Neuron (in vitro differentiated cells): ENCODE data around the gene LAMP2.
"Not testable (repeated sequence)": the region's sequence is repeated elsewhere in the genome, so short reads cannot be mapped to it uniquely, and the experiment has no call there.

Source experiments
- H2AFZ ChIP-seq: one replicate; pipeline ENCODE4 v1.6.1; 2013; ENCODE audit warnings: low read depth, mild to moderate bottlenecking, inconsistent platforms, low read length, moderate library complexity
- H3K27me3 ChIP-seq: one replicate; pipeline ENCODE4 v1.6.1; 2013; ENCODE audit warnings: low read length; ENCODE audit not compliant: insufficient read depth
- H3K36me3 ChIP-seq: one replicate; pipeline ENCODE4 v1.6.1; 2013; ENCODE audit warnings: low read length; ENCODE audit not compliant: insufficient read depth
- H3K4me1 ChIP-seq: one replicate; pipeline ENCODE4 v1.6.1; 2013; ENCODE audit warnings: low read length; ENCODE audit not compliant: insufficient read depth
- H3K4me3 ChIP-seq: 2 replicates; pipeline ENCODE4 v1.5.1; 2013; ENCODE audit warnings: mild to moderate bottlenecking, low read length, moderate library complexity
- H3K9me3 ChIP-seq: one replicate; pipeline ENCODE4 v1.6.1; 2013; ENCODE audit warnings: low read length

Gene LAMP2

DNA sequence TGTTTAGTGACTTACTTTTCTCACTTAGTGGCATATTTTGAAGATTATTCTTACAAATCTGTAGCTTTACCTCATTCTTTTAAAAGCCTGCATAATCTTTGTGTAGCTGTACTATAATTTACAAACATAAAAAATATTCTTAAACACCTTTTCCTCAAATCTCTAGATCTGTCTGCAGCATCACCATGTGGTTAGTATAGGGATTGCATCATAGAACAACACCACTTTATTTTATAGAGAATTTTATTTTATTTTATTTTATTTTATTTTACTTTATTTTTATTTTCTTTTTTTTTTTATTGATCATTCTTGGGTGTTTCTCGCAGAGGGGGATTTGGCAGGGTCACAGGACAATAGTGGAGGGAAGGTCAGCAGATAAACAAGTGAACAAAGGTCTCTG lies 6.4 kb upstream of the LAMP2 start:
- H3K27me3 ChIP-seq, H3K36me3 ChIP-seq, H2AFZ ChIP-seq, H3K9me3 ChIP-seq, H3K4me3 ChIP-seq, H3K4me1 ChIP-seq: not testable (repeated sequence)

DNA sequence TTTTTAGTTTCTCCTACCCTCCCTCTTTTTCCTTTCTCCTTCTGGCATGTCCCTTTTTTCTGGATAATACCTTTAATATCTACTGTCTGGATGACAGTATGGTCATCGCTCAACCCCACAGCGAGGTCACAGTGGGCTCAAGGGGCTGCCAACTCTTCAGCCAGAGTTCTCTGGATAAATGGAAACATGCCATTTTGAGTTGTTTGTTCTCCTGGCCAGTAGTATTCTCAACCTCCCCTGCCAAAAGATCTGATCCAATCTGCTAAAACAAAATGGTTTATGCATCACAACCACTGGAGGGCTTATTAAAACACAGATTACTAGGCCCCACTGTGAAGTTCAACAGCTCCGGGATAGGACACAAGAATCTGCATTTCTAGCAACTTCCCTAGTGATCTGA lies 5.0 kb upstream of the LAMP2 start:
- H2AFZ ChIP-seq: no peak overlapping the region
- H3K9me3 ChIP-seq: no peaks in the 10 kb centered on the region
- H3K36me3 ChIP-seq: no peaks in the 10 kb centered on the region
- no peaks in the 10 kb centered on the region for H3K27me3 ChIP-seq
- no peaks in the 10 kb centered on the region for H3K4me1 ChIP-seq
- H3K4me3 ChIP-seq: no peak overlapping the region

GRCh38 chrX:120469657-120470056 lies 561 bp upstream of the LAMP2 start:
- H2AFZ ChIP-seq, H3K4me1 ChIP-seq, H3K9me3 ChIP-seq, H3K4me3 ChIP-seq, H3K36me3 ChIP-seq, H3K27me3 ChIP-seq: not testable (repeated sequence)

DNA sequence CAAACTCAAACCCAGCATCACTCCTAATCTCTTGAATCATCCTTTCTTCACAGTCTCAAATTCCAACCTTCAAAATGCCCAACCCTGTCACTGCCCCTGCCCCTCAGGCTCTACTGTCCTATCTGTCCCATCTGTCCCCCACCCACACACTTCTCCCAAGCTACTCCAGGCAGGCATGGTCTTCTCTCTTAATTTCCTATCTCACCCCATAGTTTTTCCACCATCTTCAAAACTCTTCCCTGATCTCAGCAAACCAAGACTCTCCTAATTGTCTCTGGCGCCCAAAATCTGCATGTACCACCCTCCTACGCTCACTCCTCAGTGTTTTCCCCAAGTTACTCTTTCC lies 644 bp downstream of the LAMP2 start:
- no peaks in the 10 kb centered on the region for H3K9me3 ChIP-seq
- H3K4me1 ChIP-seq: no peaks in the 10 kb centered on the region
- peak overlapping the region; percentile 15 for H2AFZ ChIP-seq
- no peaks in the 10 kb centered on the region for H3K36me3 ChIP-seq
- no peaks in the 10 kb centered on the region for H3K27me3 ChIP-seq
- peak overlapping the region; percentile 87 for H3K4me3 ChIP-seq

DNA sequence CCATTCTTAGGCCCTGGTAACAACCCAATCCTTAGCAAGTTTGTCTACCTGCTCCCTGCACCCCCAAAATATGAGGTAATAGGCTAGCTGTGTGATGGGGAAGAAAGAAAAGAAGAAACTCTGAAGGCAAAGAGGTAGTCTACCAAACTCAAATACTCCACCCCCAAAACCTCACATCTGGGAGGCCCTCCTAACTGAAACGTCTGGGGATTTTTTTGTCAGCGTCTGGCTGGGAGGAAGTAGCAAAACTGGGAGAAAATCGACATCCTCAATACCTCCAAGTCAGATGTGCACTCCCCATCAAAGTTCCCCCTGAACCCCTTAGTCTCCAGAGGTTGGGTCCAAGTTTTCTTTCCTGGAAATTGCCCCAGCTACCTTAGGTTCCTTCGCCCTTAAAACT lies 1.0 kb downstream of the LAMP2 start:
- no peaks in the 10 kb centered on the region for H3K4me1 ChIP-seq
- no peaks in the 10 kb centered on the region for H3K9me3 ChIP-seq
- peak overlapping the region; percentile 15 for H2AFZ ChIP-seq
- H3K4me3 ChIP-seq: peak overlapping the region; percentile 87
- H3K27me3 ChIP-seq: no peaks in the 10 kb centered on the region
- H3K36me3 ChIP-seq: no peaks in the 10 kb centered on the region

- no peaks in the 10 kb centered on the region for H3K9me3 ChIP-seq
- no peak overlapping the region for H3K4me3 ChIP-seq
- no peaks in the 10 kb centered on the region for H3K4me1 ChIP-seq
- H2AFZ ChIP-seq: no peak overlapping the region
- no peaks in the 10 kb centered on the region for H3K36me3 ChIP-seq
- H3K27me3 ChIP-seq: no peaks in the 10 kb centered on the region
Measured at GRCh38 chrX:120464411-120464810, 4.7 kb downstream of the LAMP2 start.

DNA sequence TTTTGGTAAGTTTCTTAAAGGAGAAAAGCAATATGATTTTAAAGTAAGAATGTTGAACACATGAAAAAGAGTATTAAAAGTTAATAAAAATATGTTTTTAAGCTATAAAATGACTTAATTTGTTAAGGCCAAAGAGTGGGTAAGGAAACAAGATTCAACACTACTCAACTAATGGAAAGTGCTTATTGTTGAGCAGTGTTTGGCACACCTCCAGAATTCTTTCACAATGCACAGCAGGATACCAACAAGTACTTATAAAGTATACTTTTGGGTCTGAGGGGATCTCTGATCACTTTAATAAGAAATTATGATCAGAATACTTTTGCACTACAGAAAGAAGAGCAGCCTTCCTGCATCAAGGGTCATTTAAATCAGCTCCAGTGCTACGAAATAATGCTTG lies 5.9 kb downstream of the LAMP2 start:
- no peak overlapping the region for H2AFZ ChIP-seq

DNA sequence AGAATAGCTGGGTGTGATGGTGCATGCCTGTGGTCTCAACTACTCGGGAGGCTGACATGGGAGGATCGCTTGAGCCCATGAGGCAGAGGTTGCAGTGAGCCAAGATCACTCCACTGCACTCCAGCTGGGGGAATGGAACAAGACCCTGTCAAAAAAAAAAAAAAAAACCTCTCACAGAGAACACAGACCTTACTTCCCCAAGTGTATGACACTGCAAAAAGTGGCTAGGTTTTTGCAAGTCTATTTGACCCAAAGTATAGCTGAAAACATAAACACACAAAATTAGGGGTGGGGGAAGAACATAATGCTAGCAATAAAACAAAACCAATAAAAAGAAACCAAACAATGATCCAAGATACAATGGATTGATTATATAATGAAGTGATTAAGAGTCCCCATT lies 6.7 kb downstream of the LAMP2 start:
- H2AFZ ChIP-seq: no peak overlapping the region
- no peak overlapping the region for H3K4me3 ChIP-seq
- no peaks in the 10 kb centered on the region for H3K4me1 ChIP-seq
- H3K36me3 ChIP-seq: no peaks in the 10 kb centered on the region
- no peaks in the 10 kb centered on the region for H3K9me3 ChIP-seq
- no peaks in the 10 kb centered on the region for H3K27me3 ChIP-seq

More for the DNA sequence above, 5.9 kb downstream of the LAMP2 start:
- Histone ChIP-seq H3K36me3 (no peaks in the 10 kb centered on the region), H3K4me1 (no peaks in the 10 kb centered on the region), H3K27me3 (no peaks in the 10 kb centered on the region), H3K4me3 (no peak overlapping the region), H3K9me3 (no peaks in the 10 kb centered on the region)

DNA sequence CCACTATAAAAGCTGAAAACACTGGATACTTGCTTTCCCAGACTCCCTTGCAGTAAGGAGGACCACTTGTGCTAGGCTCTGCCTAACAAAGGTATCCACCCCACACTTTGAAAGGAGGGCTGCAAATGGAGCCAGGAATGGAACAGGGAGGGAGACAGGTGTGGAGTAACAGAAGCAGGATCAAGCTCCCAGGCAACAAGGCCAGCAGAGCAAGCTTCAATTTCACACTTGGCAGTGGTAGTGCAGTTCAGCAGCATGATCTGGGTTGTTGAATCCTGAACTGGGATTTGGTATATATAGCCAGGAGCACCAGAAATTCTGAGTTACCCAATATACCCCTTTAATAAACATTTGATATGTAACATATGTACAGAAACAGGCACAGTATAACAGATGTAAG lies 9.8 kb downstream of the LAMP2 start:
- no peaks in the 10 kb centered on the region for H3K36me3 ChIP-seq

DNA sequence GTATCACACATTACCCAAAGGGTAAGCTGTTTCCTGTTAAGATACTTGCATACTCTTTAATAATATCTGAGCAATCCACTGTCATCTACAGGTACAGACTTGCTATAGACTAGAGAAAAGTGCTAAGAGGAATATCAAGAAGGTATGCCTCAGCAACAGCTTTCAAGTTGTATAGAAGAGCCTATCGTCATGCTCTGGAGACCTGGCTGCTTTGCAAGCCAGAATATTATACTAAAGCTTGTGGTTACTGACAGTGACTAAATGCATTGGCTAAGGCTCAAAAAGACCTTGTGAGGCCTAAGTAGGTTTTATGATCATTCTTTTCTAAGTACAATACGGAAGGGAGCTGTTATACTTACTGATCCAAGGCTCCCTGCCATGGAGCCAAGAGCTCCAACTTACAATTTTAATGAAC lies 11.3 kb downstream of the LAMP2 start:
- Histone ChIP-seq H3K9me3 (no peaks in the 10 kb centered on the region), H2AFZ (no peak overlapping the region), H3K4me1 (no peaks in the 10 kb centered on the region), H3K36me3 (no peaks in the 10 kb centered on the region), H3K27me3 (no peaks in the 10 kb centered on the region), H3K4me3 (no peak overlapping the region)

More for the DNA sequence above, 9.8 kb downstream of the LAMP2 start:
- Histone ChIP-seq H2AFZ (no peak overlapping the region), H3K4me3 (no peak overlapping the region), H3K4me1 (no peaks in the 10 kb centered on the region), H3K9me3 (no peaks in the 10 kb centered on the region), H3K27me3 (no peaks in the 10 kb centered on the region)

- H3K27me3 ChIP-seq: no peaks in the 10 kb centered on the region
- H3K4me1 ChIP-seq: no peaks in the 10 kb centered on the region
Measured at GRCh38 chrX:120456973-120457372, 12.1 kb downstream of the LAMP2 start.

GRCh38 chrX:120453985-120454384 lies 15.1 kb downstream of the LAMP2 start:
- Histone ChIP-seq H2AFZ (no peak overlapping the region), H3K9me3 (no peaks in the 10 kb centered on the region), H3K27me3 (no peaks in the 10 kb centered on the region), H3K36me3 (peaks cover 1% of the 10 kb centered on the region), H3K4me1 (no peaks in the 10 kb centered on the region), H3K4me3 (no peak overlapping the region)

More at GRCh38 chrX:120456973-120457372, 12.1 kb downstream of the LAMP2 start:
- no peak overlapping the region for H3K4me3 ChIP-seq
- H3K9me3 ChIP-seq: no peaks in the 10 kb centered on the region
- no peaks in the 10 kb centered on the region for H3K36me3 ChIP-seq
- H2AFZ ChIP-seq: no peak overlapping the region

- H3K9me3 ChIP-seq: no peaks in the 10 kb centered on the region
- H3K27me3 ChIP-seq: no peaks in the 10 kb centered on the region
- H3K36me3 ChIP-seq: peaks cover 5% of the 10 kb centered on the region
- no peaks in the 10 kb centered on the region for H3K4me1 ChIP-seq
- no peak overlapping the region for H2AFZ ChIP-seq
- H3K4me3 ChIP-seq: no peak overlapping the region
Measured at GRCh38 chrX:120452131-120452530, 17.0 kb downstream of the LAMP2 start.

DNA sequence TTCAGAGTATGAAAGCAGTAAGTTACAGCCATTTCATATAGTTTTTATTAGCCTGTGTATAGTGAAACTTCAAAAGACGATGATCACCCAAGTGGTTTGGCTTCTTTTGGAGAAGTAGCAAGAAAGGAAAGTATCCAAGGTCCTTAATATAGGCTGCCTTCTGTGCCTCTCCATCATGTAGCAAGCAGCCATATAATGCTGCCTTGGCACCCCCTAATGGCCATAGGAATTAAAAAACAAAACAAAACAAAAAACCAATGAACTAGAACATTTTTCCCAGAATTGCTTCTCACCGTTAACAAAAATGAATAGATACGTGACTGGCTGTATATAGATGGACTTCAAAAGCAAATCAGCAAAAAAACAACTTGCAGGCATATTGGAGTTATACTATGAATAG lies 18.9 kb downstream of the LAMP2 start:
- Histone ChIP-seq H3K27me3 (no peaks in the 10 kb centered on the region), H3K9me3 (no peaks in the 10 kb centered on the region), H2AFZ (no peak overlapping the region), H3K4me3 (no peak overlapping the region), H3K36me3 (peaks cover 13% of the 10 kb centered on the region), H3K4me1 (no peaks in the 10 kb centered on the region)
